ENCODE results near the gene POLR2L.

DNA sequence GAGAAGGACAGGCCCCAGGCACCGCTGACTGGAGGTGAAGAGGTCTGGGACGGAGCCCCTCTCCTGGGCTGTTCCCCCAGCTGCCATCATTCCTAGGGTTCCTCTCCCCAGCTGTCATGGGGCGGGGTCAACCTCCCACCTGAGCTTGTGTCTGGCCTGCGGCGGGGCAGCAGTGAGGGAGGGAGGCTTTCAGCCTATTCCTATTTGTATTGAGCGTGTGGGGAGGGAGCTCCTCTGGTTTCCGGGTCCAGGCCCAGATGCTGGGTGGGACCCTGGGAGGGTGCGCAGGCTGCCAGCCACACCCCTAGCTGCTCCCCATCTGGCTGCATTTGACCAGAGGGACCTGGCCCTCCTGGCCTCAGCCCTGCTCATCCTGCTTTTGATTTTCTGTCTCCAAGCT, 14.1 kb upstream of the POLR2L start:
- no peak for TF ChIP-seq EZH2 (IDR thresholded peaks at IDR 0.05; ENCODE audit: borderline replicate concordance, low read depth, low read length, poor library complexity, severe bottlenecking)
- TF ChIP-seq, protein P1, sequence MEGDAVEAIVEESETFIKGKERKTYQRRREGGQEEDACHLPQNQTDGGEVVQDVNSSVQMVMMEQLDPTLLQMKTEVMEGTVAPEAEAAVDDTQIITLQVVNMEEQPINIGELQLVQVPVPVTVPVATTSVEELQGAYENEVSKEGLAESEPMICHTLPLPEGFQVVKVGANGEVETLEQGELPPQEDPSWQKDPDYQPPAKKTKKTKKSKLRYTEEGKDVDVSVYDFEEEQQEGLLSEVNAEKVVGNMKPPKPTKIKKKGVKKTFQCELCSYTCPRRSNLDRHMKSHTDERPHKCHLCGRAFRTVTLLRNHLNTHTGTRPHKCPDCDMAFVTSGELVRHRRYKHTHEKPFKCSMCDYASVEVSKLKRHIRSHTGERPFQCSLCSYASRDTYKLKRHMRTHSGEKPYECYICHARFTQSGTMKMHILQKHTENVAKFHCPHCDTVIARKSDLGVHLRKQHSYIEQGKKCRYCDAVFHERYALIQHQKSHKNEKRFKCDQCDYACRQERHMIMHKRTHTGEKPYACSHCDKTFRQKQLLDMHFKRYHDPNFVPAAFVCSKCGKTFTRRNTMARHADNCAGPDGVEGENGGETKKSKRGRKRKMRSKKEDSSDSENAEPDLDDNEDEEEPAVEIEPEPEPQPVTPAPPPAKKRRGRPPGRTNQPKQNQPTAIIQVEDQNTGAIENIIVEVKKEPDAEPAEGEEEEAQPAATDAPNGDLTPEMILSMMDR (conservative IDR thresholded peaks at IDR 0.05; ENCODE audit: low read depth, low read length), result no peak

Measured in A673 (cell line).